ENCODE data around the gene TP63. TPM values are rescaled to one million over a fixed set of nuclear protein-coding genes. Genes with fewer than 3 reads are reported as not detected.

TP63 gene
- total and polyA plus RNA-seq, 7 experiments from 2014 or later: 0.11 to 0.97 (median 0.20) TPM; not detected in 4

GRCh38 chr3:189820365-189820720 is 189.2 kb downstream of the TP63 start:
- ATAC-seq (no peak), DNase-seq (no peak)
- H3K36me3 Mint-ChIP-seq: no peaks in the 10 kb centered on the region
- POLR2A ChIA-PET: no interaction called here
- peaks cover 0 to 3% (median 0%) of the 10 kb centered on the region in 5 donors for H3K27me3 Mint-ChIP-seq
- H3K36me3 ChIP-seq (ENCODE audit: control insufficient read depth in 2 of 3, insufficient read depth in 3 of 3, low read length in 3 of 3): no peaks in the 10 kb centered on the region
- no peaks in the 10 kb centered on the region for H3K9me3 Mint-ChIP-seq
- no peak overlapping the region for H3K27ac Mint-ChIP-seq
- CTCF ChIA-PET: no interaction called here
- H3K9me3 ChIP-seq (ENCODE audit: control insufficient read depth in 2 of 3, low read length in 3 of 3): no peaks in the 10 kb centered on the region
- H3K27ac ChIP-seq (ENCODE audit: low read depth, low read length): no peak overlapping the region
- intact Hi-C loops (cut with micrococcal nuclease): no loop called here
- no peaks in the 10 kb centered on the region for H3K4me1 ChIP-seq (ENCODE audit: control insufficient read depth in 2 of 2, insufficient read depth in 2 of 2, low read length in 2 of 2)
- no peak overlapping the region for H3K4me3 ChIP-seq (ENCODE audit: low read length)
- H3K4me3 Mint-ChIP-seq: no peak overlapping the region
- peaks cover 0 to 6% (median 0%) of the 10 kb centered on the region in 7 donors for H3K4me1 Mint-ChIP-seq
- H3K27me3 ChIP-seq (ENCODE audit: control insufficient read depth in 2 of 2, insufficient read depth in 2 of 2, low read length in 2 of 2): no peaks in the 10 kb centered on the region

- Mint-ChIP-seq H3K27me3 (peaks cover 0 to 7% (median 0%) of the 10 kb centered on the region in 5 donors), H3K9me3 (no peaks in the 10 kb centered on the region), H3K27ac (no peak overlapping the region), H3K4me1 (peaks cover 0 to 6% (median 0%) of the 10 kb centered on the region in 7 donors), H3K36me3 (no peaks in the 10 kb centered on the region), H3K4me3 (no peak overlapping the region)
- ATAC-seq (no peak), DNase-seq (no peak)
- H3K27ac ChIP-seq (ENCODE audit: low read depth, low read length): no peak overlapping the region
- H3K4me1 ChIP-seq (ENCODE audit: control insufficient read depth in 2 of 2, insufficient read depth in 2 of 2, low read length in 2 of 2): no peaks in the 10 kb centered on the region
- no peaks in the 10 kb centered on the region for H3K9me3 ChIP-seq (ENCODE audit: control insufficient read depth in 2 of 3, low read length in 3 of 3)
- CTCF ChIA-PET: interaction anchor here (0.7 kb wide), 1 partner anchor 1725 kb away, joined by 3 read pairs; no protein-coding TSS in a partner anchor
- H3K36me3 ChIP-seq (ENCODE audit: control insufficient read depth in 2 of 3, insufficient read depth in 3 of 3, low read length in 3 of 3): no peaks in the 10 kb centered on the region
- H3K27me3 ChIP-seq (ENCODE audit: control insufficient read depth in 2 of 2, insufficient read depth in 2 of 2, low read length in 2 of 2): no peaks in the 10 kb centered on the region
- POLR2A ChIA-PET: no interaction called here
- no peak overlapping the region for H3K4me3 ChIP-seq (ENCODE audit: low read length)
- intact Hi-C loops (cut with micrococcal nuclease): no loop called here
These were observed 190.1 kb downstream of the TP63 start for GRCh38 chr3:189821262-189821661.

- no peaks in the 10 kb centered on the region for H3K27me3 ChIP-seq (ENCODE audit: control insufficient read depth in 2 of 2, insufficient read depth in 2 of 2, low read length in 2 of 2)
- ChIA-PET CTCF (no interaction called here), POLR2A (no interaction called here)
- H3K4me1 Mint-ChIP-seq: peaks cover 0 to 6% (median 0%) of the 10 kb centered on the region in 7 donors
- no peak for DNase-seq
- H3K4me1 ChIP-seq (ENCODE audit: control insufficient read depth in 2 of 2, insufficient read depth in 2 of 2, low read length in 2 of 2): no peaks in the 10 kb centered on the region
- H3K27ac Mint-ChIP-seq: no peak overlapping the region
- no peaks in the 10 kb centered on the region for H3K9me3 ChIP-seq (ENCODE audit: control insufficient read depth in 2 of 3, low read length in 3 of 3)
- H3K4me3 Mint-ChIP-seq: no peak overlapping the region
- H3K36me3 ChIP-seq (ENCODE audit: control insufficient read depth in 2 of 3, insufficient read depth in 3 of 3, low read length in 3 of 3): no peaks in the 10 kb centered on the region
- H3K27me3 Mint-ChIP-seq: peaks cover 0 to 7% (median 0%) of the 10 kb centered on the region in 5 donors
- no peaks in the 10 kb centered on the region for H3K36me3 Mint-ChIP-seq
- no peak overlapping the region for H3K27ac ChIP-seq (ENCODE audit: low read depth, low read length)
- no peak for ATAC-seq
- intact Hi-C loops (cut with micrococcal nuclease): no loop called here
- H3K9me3 Mint-ChIP-seq: peaks cover 0 to 4% (median 0%) of the 10 kb centered on the region in 11 donors
- H3K4me3 ChIP-seq (ENCODE audit: low read length): no peak overlapping the region
These were observed 191.5 kb downstream of the TP63 start for GRCh38 chr3:189822726-189823125.

GRCh38 chr3:189824629-189825312 is 193.6 kb downstream of the TP63 start:
- POLR2A ChIA-PET: no interaction called here
- CTCF ChIA-PET: no interaction called here
- no peaks in the 10 kb centered on the region for H3K4me1 ChIP-seq (ENCODE audit: control insufficient read depth in 2 of 2, insufficient read depth in 2 of 2, low read length in 2 of 2)
- no peaks in the 10 kb centered on the region for H3K36me3 ChIP-seq (ENCODE audit: control insufficient read depth in 2 of 3, insufficient read depth in 3 of 3, low read length in 3 of 3)
- intact Hi-C loops (cut with micrococcal nuclease): no loop called here
- ATAC-seq (no peak), DNase-seq (no peak)
- H3K9me3 ChIP-seq (ENCODE audit: control insufficient read depth in 2 of 3, low read length in 3 of 3): no peaks in the 10 kb centered on the region
- no peak overlapping the region for H3K4me3 ChIP-seq (ENCODE audit: low read length)
- Mint-ChIP-seq H3K9me3 (peaks cover 0 to 4% (median 0%) of the 10 kb centered on the region in 11 donors), H3K4me1 (peaks cover 0 to 6% (median 0%) of the 10 kb centered on the region in 7 donors), H3K27me3 (peaks cover 0 to 7% (median 0%) of the 10 kb centered on the region in 5 donors), H3K4me3 (no peak overlapping the region), H3K27ac (no peak overlapping the region), H3K36me3 (no peaks in the 10 kb centered on the region)
- H3K27ac ChIP-seq (ENCODE audit: low read depth, low read length): no peak overlapping the region
- H3K27me3 ChIP-seq (ENCODE audit: control insufficient read depth in 2 of 2, insufficient read depth in 2 of 2, low read length in 2 of 2): no peaks in the 10 kb centered on the region

- H3K27ac Mint-ChIP-seq: no peak overlapping the region
These were observed 195.4 kb downstream of the TP63 start for GRCh38 chr3:189826566-189826965.

GRCh38 chr3:189827108-189827507 is 195.9 kb downstream of the TP63 start:
- H3K27ac Mint-ChIP-seq: no peak overlapping the region
- peaks cover 0 to 4% (median 0%) of the 10 kb centered on the region in 7 donors for H3K4me1 Mint-ChIP-seq
- Histone ChIP-seq H3K36me3 (ENCODE audit: control insufficient read depth in 2 of 3, insufficient read depth in 3 of 3, low read length in 3 of 3) (no peaks in the 10 kb centered on the region), H3K9me3 (ENCODE audit: control insufficient read depth in 2 of 3, low read length in 3 of 3) (no peaks in the 10 kb centered on the region), H3K27me3 (ENCODE audit: control insufficient read depth in 2 of 2, insufficient read depth in 2 of 2, low read length in 2 of 2) (no peaks in the 10 kb centered on the region), H3K4me3 (ENCODE audit: low read length) (no peak overlapping the region), H3K4me1 (ENCODE audit: control insufficient read depth in 2 of 2, insufficient read depth in 2 of 2, low read length in 2 of 2) (no peaks in the 10 kb centered on the region), H3K27ac (ENCODE audit: low read depth, low read length) (no peak overlapping the region)
- ChIA-PET POLR2A (no interaction called here), CTCF (no interaction called here)
- intact Hi-C loops (cut with micrococcal nuclease): no loop called here
- ATAC-seq (no peak), DNase-seq (no peak)
- H3K9me3 Mint-ChIP-seq: peaks cover 0 to 4% (median 0%) of the 10 kb centered on the region in 11 donors
- H3K4me3 Mint-ChIP-seq: no peak overlapping the region
- H3K27me3 Mint-ChIP-seq: peaks cover 0 to 7% (median 0%) of the 10 kb centered on the region in 5 donors
- H3K36me3 Mint-ChIP-seq: no peaks in the 10 kb centered on the region

More at GRCh38 chr3:189826566-189826965, 195.4 kb downstream of the TP63 start:
- Mint-ChIP-seq H3K9me3 (peaks cover 0 to 4% (median 0%) of the 10 kb centered on the region in 11 donors), H3K36me3 (no peaks in the 10 kb centered on the region), H3K4me3 (no peak overlapping the region), H3K27me3 (peaks cover 0 to 7% (median 0%) of the 10 kb centered on the region in 5 donors), H3K4me1 (peaks cover 0 to 4% (median 0%) of the 10 kb centered on the region in 7 donors)
- Histone ChIP-seq H3K9me3 (ENCODE audit: control insufficient read depth in 2 of 3, low read length in 3 of 3) (no peaks in the 10 kb centered on the region), H3K4me3 (ENCODE audit: low read length) (no peak overlapping the region), H3K4me1 (ENCODE audit: control insufficient read depth in 2 of 2, insufficient read depth in 2 of 2, low read length in 2 of 2) (no peaks in the 10 kb centered on the region), H3K27ac (ENCODE audit: low read depth, low read length) (no peak overlapping the region), H3K36me3 (ENCODE audit: control insufficient read depth in 2 of 3, insufficient read depth in 3 of 3, low read length in 3 of 3) (no peaks in the 10 kb centered on the region), H3K27me3 (ENCODE audit: control insufficient read depth in 2 of 2, insufficient read depth in 2 of 2, low read length in 2 of 2) (no peaks in the 10 kb centered on the region)
- ChIA-PET POLR2A (no interaction called here), CTCF (no interaction called here)
- DNase-seq (no peak), ATAC-seq (no peak)
- intact Hi-C loops (cut with micrococcal nuclease): no loop called here

- Mint-ChIP-seq H3K9me3 (peaks cover 0 to 4% (median 0%) of the 10 kb centered on the region in 11 donors), H3K27me3 (peaks cover 0 to 4% (median 0%) of the 10 kb centered on the region in 5 donors), H3K36me3 (no peaks in the 10 kb centered on the region), H3K4me3 (no peak overlapping the region), H3K4me1 (peaks cover 0 to 4% (median 0%) of the 10 kb centered on the region in 7 donors), H3K27ac (no peak overlapping the region)
- Histone ChIP-seq H3K9me3 (ENCODE audit: control insufficient read depth in 2 of 3, low read length in 3 of 3) (no peaks in the 10 kb centered on the region), H3K4me1 (ENCODE audit: control insufficient read depth in 2 of 2, insufficient read depth in 2 of 2, low read length in 2 of 2) (no peaks in the 10 kb centered on the region), H3K4me3 (ENCODE audit: low read length) (no peak overlapping the region), H3K27ac (ENCODE audit: low read depth, low read length) (no peak overlapping the region), H3K27me3 (ENCODE audit: control insufficient read depth in 2 of 2, insufficient read depth in 2 of 2, low read length in 2 of 2) (no peaks in the 10 kb centered on the region), H3K36me3 (ENCODE audit: control insufficient read depth in 2 of 3, insufficient read depth in 3 of 3, low read length in 3 of 3) (no peaks in the 10 kb centered on the region)
- no peak for ATAC-seq
- CTCF ChIA-PET: no interaction called here
- no peak for DNase-seq
- intact Hi-C loops (cut with micrococcal nuclease): no loop called here
- POLR2A ChIA-PET: no interaction called here
These were observed 199.2 kb downstream of the TP63 start for GRCh38 chr3:189830401-189830800.
